ENCODE results near the gene TSC2.

DNA sequence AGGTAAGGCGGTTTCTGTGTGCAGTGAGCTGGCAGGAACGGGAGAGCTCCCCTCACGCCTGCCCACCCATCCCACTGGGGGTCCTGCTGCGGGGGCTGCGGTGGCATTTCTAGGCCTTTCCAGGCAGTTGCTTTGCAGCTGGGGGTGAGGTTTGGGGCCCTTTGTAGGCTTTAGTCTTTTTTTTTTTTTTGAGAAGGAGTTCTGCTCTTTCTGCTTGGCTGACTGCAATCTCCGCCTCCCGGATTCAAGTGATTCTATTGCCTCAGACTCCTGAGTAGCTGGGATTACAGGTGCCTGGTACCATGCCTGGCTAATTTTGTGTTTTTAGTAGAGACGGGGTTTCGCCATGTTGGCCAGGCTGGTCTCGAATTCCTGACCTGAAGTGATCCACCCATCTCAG lies 11.1 kb downstream of the TSC2 start:
- TF ChIP-seq, protein P1, sequence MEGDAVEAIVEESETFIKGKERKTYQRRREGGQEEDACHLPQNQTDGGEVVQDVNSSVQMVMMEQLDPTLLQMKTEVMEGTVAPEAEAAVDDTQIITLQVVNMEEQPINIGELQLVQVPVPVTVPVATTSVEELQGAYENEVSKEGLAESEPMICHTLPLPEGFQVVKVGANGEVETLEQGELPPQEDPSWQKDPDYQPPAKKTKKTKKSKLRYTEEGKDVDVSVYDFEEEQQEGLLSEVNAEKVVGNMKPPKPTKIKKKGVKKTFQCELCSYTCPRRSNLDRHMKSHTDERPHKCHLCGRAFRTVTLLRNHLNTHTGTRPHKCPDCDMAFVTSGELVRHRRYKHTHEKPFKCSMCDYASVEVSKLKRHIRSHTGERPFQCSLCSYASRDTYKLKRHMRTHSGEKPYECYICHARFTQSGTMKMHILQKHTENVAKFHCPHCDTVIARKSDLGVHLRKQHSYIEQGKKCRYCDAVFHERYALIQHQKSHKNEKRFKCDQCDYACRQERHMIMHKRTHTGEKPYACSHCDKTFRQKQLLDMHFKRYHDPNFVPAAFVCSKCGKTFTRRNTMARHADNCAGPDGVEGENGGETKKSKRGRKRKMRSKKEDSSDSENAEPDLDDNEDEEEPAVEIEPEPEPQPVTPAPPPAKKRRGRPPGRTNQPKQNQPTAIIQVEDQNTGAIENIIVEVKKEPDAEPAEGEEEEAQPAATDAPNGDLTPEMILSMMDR (optimal IDR thresholded peaks at IDR 0.05 in 1 of 3, IDR thresholded peaks at IDR 0.05 in 1 of 3, conservative IDR thresholded peaks at IDR 0.05 in 1 of 3; ENCODE audit: extremely low read depth in 1 of 3, insufficient read depth in 2 of 3, low read length in 3 of 3): no peak
- TF ChIP-seq EZH2 (IDR thresholded peaks at IDR 0.05; ENCODE audit: low read length): no peak

Data from keratinocyte (primary cell).